ENCODE data around the gene EBNA1BP2. TPM values are rescaled to one million over a fixed set of nuclear protein-coding genes. Genes with fewer than 3 reads are reported as not detected.

EBNA1BP2 gene
- total and polyA plus RNA-seq, 10 of the 15 experiments (the other 5 are each of a cell fraction or from before 2014, with no cell fraction given): 57.5 to 275 (median 133) TPM

GRCh38 chr1:43165765-43166164 lies 6.3 kb downstream of the EBNA1BP2 start (continued):
- TF ChIP-seq CBX3 (IDR thresholded peaks at IDR 0.05; ENCODE audit: borderline replicate concordance, low read depth) (no peak), HDAC6 (IDR thresholded peaks at IDR 0.05; ENCODE audit: unreplicated experiment) (no peak), KAT2A (conservative IDR thresholded peaks at IDR 0.05; ENCODE audit: control insufficient read depth, low read depth, low read length) (no peak), DPF2 (IDR thresholded peaks at IDR 0.05) (no peak), SUPT20H (IDR thresholded peaks at IDR 0.05; ENCODE audit: borderline replicate concordance, control insufficient read depth, low read depth, low read length) (no peak), EZH2 (IDR thresholded peaks at IDR 0.05; ENCODE audit: borderline replicate concordance, control insufficient read depth, low read depth, low read length) (no peak), SMARCA5 (IDR thresholded peaks at IDR 0.05) (no peak), RB1 (IDR thresholded peaks at IDR 0.05; ENCODE audit: borderline replicate concordance) (no peak), JUNB (IDR thresholded peaks at IDR 0.05) (no peak), SIX5 (IDR thresholded peaks at IDR 0.05; ENCODE audit: low read depth, low read length, severe bottlenecking) (no peak), ZBTB33 (IDR thresholded peaks at IDR 0.05) (no peak), KLF5 (IDR thresholded peaks at IDR 0.05; ENCODE audit: partially characterized antibody) (no peak)

GRCh38 chr1:43165162-43165561 lies 6.9 kb downstream of the EBNA1BP2 start:
- POLR2A ChIA-PET: no interaction called here
- no peak overlapping the region for H3K9ac ChIP-seq (ENCODE audit: control insufficient read depth, insufficient read depth, low read length)
- ATAC-seq (no peak), DNase-seq (ENCODE audit: low read depth, low spot score) (no peak), FAIRE-seq (no peak)
- peaks cover 2 to 19% of the 10 kb centered on the region in 2 experiments for H3K36me3 ChIP-seq (ENCODE audit: control insufficient read depth in 2 of 2, insufficient read depth in 2 of 2, low read length in 1 of 2)
- no peaks in the 10 kb centered on the region for H3K9me3 ChIP-seq (replicated peaks; ENCODE audit: control insufficient read depth, insufficient read depth, low read length)
- H3K4me1 ChIP-seq (ENCODE audit: control insufficient read depth, insufficient read depth, low read length): no peaks in the 10 kb centered on the region
- in situ Hi-C loops (cut with MboI) (no loop called here), intact Hi-C loops (cut with micrococcal nuclease; ENCODE audit: unreplicated experiment) (no loop called here)
- no peak overlapping the region for H3K4me3 ChIP-seq
- no peak overlapping the region for H3K4me2 ChIP-seq (ENCODE audit: control insufficient read depth, insufficient read depth)
- peaks cover 2% of the 10 kb centered on the region for H3K79me2 ChIP-seq (ENCODE audit: control insufficient read depth, insufficient read depth, low read length)
- RAD21 ChIA-PET (ENCODE audit: unreplicated experiment): interaction anchor here (0.8 kb wide), 1 partner anchor 131 kb away, joined by 3 read pairs; no protein-coding TSS in a partner anchor
- H3K27me3 ChIP-seq (replicated peaks in 1 of 2; ENCODE audit: control insufficient read depth in 2 of 2, insufficient read depth in 2 of 2, low read length in 1 of 2): no peaks in the 10 kb centered on the region
- no peak overlapping the region for H3K27ac ChIP-seq (ENCODE audit: control insufficient read depth, insufficient read depth)
- SMC1A ChIA-PET (ENCODE audit: uncharacterized antibody, unreplicated experiment): no interaction called here
- no peak overlapping the region for H2AFZ ChIP-seq (ENCODE audit: control insufficient read depth, low read depth, low read length)
- CTCF ChIA-PET: interaction anchor here (1.1 kb wide), 1 partner anchor 62 kb away, joined by 3 read pairs; no protein-coding TSS in a partner anchor
- WGBS (ENCODE audit: insufficient coverage, insufficient replicate concordance, low lambda C conversion rate, missing lambda C conversion rate): 96% methylated on average over 3 of the region's 3 CpGs
- BruUV-seq (replicated peaks): no TSS peak
- H4K20me1 ChIP-seq (ENCODE audit: control insufficient read depth, insufficient read depth): no peaks in the 10 kb centered on the region
- TF ChIP-seq, protein P1, sequence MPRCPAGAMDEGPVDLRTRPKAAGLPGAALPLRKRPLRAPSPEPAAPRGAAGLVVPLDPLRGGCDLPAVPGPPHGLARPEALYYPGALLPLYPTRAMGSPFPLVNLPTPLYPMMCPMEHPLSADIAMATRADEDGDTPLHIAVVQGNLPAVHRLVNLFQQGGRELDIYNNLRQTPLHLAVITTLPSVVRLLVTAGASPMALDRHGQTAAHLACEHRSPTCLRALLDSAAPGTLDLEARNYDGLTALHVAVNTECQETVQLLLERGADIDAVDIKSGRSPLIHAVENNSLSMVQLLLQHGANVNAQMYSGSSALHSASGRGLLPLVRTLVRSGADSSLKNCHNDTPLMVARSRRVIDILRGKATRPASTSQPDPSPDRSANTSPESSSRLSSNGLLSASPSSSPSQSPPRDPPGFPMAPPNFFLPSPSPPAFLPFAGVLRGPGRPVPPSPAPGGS (IDR thresholded peaks at IDR 0.05; ENCODE audit: borderline replicate concordance, insufficient read depth, low read depth, low read length, poor library complexity, severe bottlenecking): no peak
- TF ChIP-seq, protein P2, sequence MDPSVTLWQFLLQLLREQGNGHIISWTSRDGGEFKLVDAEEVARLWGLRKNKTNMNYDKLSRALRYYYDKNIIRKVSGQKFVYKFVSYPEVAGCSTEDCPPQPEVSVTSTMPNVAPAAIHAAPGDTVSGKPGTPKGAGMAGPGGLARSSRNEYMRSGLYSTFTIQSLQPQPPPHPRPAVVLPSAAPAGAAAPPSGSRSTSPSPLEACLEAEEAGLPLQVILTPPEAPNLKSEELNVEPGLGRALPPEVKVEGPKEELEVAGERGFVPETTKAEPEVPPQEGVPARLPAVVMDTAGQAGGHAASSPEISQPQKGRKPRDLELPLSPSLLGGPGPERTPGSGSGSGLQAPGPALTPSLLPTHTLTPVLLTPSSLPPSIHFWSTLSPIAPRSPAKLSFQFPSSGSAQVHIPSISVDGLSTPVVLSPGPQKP (IDR thresholded peaks at IDR 0.05; ENCODE audit: low read depth, low read length): no peak
- TF ChIP-seq GATAD2B (conservative IDR thresholded peaks at IDR 0.05; ENCODE audit: low read depth): no peak
